Right forelimb (tissue), 1 donor: Measurements from ENCODE around the gene FBXW5.

Experiments used
- DNase-seq: peaks from one replicate; pipeline ENCODE4 v3.0.0-alpha.2; 2018

Gene FBXW5

GRCh38 chr9:136947028-136947891 is 2.7 kb upstream of the FBXW5 start:
- no peak for DNase-seq

- DNase-seq = no peak
Observed at GRCh38 chr9:136946228-136947027, 1.9 kb upstream of the FBXW5 start.

GRCh38 chr9:136945333-136946227 is 1.0 kb upstream of the FBXW5 start:
- no peak for DNase-seq

GRCh38 chr9:136944212-136944518 is 373 bp downstream of the FBXW5 start:
- no peak for DNase-seq

- DNase-seq = peak; percentile 64
Observed at GRCh38 chr9:136943291-136944211, 987 bp downstream of the FBXW5 start.

GRCh38 chr9:136942881-136943230 is 1.7 kb downstream of the FBXW5 start:
- DNase-seq = peak; percentile 41

- DNase-seq = no peak
Observed at GRCh38 chr9:136942112-136942880, 2.2 kb downstream of the FBXW5 start.

GRCh38 chr9:136941231-136942111 is 3.1 kb downstream of the FBXW5 start:
- no peak for DNase-seq

GRCh38 chr9:136940526-136941230 is 3.9 kb downstream of the FBXW5 start:
- DNase-seq = no peak

GRCh38 chr9:136939996-136940525 is 4.5 kb downstream of the FBXW5 start:
- DNase-seq = no peak

GRCh38 chr9:136939431-136939995 is 5.0 kb downstream of the FBXW5 start:
- no peak for DNase-seq

GRCh38 chr9:136937186-136938001 is 7.1 kb downstream of the FBXW5 start:
- peak; percentile 38 for DNase-seq

GRCh38 chr9:136936645-136937170 is 7.8 kb downstream of the FBXW5 start:
- peak; percentile 19 for DNase-seq

- DNase-seq = no peak
Observed at GRCh38 chr9:136935651-136936050, 8.9 kb downstream of the FBXW5 start.

GRCh38 chr9:136934277-136934676 is 10.3 kb downstream of the FBXW5 start:
- DNase-seq = no peak

GRCh38 chr9:136931611-136932130 is 12.9 kb downstream of the FBXW5 start:
- no peak for DNase-seq

GRCh38 chr9:136930014-136930413 is 14.5 kb downstream of the FBXW5 start:
- DNase-seq = no peak
